CD4-positive, alpha-beta T cell (primary cell): ENCODE results near the gene MECR. TPM values are rescaled to one million over a fixed set of nuclear protein-coding genes. Genes with fewer than 3 reads are reported as not detected.
"Not testable (repeated sequence)": the region's sequence is repeated elsewhere in the genome, so short reads cannot be mapped to it uniquely, and the experiment has no call there.

Experiments
- ATAC-seq: fragments of 200-7000 bp; cut with Tn5 transposase; one replicate; pipeline ENCODE4 v1.10.0; 2022; ENCODE audit warnings: mild to moderate bottlenecking; ENCODE audit not compliant: poor library complexity
- CTCF ChIA-PET: fragments of 350-600 bp; sonication (Branson Sonifier 250); formaldehyde crosslinking; loops from one replicate; lab custom pipeline; 2021; ENCODE audit warnings: antibody characterized with exemption, inconsistent platforms; lab: Charles Lee
- POLR2A ChIA-PET: fragments of 350-600 bp; sonication (Branson Sonifier 250); formaldehyde crosslinking; loops from one replicate; lab custom pipeline; 2021; ENCODE audit warnings: antibody characterized with exemption, inconsistent platforms; lab: Charles Lee
- DNase-seq, 14 experiments: peaks; one replicate each; pipeline ENCODE4 v3.0.0-alpha.2; 2013 to 2020; ENCODE audit warnings: mixed read lengths in 2 of 14
- H3K27ac ChIP-seq, 2 donors: one replicate each; pipeline versions ENCODE4 v1.5.1 to v1.7.0; 2013; ENCODE audit warnings: low read length in 2 of 2, low read depth in 1 of 2, mild to moderate bottlenecking in 1 of 2
- H3K27me3 ChIP-seq, 2 experiments: 1 replicate in 1 of 2; 2 replicates in 1 of 2; pipeline versions ENCODE4 v1.6.1 to v1.7.0; 2013; ENCODE audit warnings: low read length in 2 of 2, control low read depth in 1 of 2, mild to moderate bottlenecking in 1 of 2, moderate library complexity in 1 of 2; ENCODE audit not compliant: insufficient read depth in 2 of 2, control insufficient read depth in 1 of 2
- H3K36me3 ChIP-seq: one replicate; pipeline ENCODE4 v1.6.1; 2013; ENCODE audit warnings: low read length, control low read depth; ENCODE audit not compliant: insufficient read depth
- H3K4me1 ChIP-seq: one replicate; pipeline ENCODE4 v1.6.1; 2013; ENCODE audit warnings: low read length, control low read depth; ENCODE audit not compliant: insufficient read depth
- H3K4me3 ChIP-seq: one replicate; pipeline ENCODE4 v1.5.1; 2013; ENCODE audit warnings: mild to moderate bottlenecking, low read length, moderate library complexity
- H3K9me3 ChIP-seq, 2 experiments: 1 replicate in 1 of 2; 2 replicates in 1 of 2; pipeline versions ENCODE4 v1.6.1 to v1.7.0; 2013; ENCODE audit warnings: low read length in 2 of 2, mild to moderate bottlenecking in 2 of 2, control low read depth in 1 of 2, moderate library complexity in 1 of 2; ENCODE audit not compliant: control insufficient read depth in 1 of 2, insufficient read depth in 1 of 2
- H3K27ac Mint-ChIP-seq: one replicate; pipeline ENCODE4 v1.8.0; 2020; ENCODE audit warnings: mixed read lengths
- H3K27me3 Mint-ChIP-seq: one replicate; pipeline ENCODE4 v1.8.0; 2021; ENCODE audit warnings: mixed read lengths
- H3K36me3 Mint-ChIP-seq: one replicate; pipeline ENCODE4 v1.8.0; 2021; ENCODE audit warnings: low read depth, mixed read lengths
- H3K4me1 Mint-ChIP-seq: one replicate; pipeline ENCODE4 v1.8.0; 2021; ENCODE audit warnings: low read depth, mixed read lengths
- H3K4me3 Mint-ChIP-seq: one replicate; pipeline ENCODE4 v1.8.0; 2020; ENCODE audit warnings: mild to moderate bottlenecking, mixed read lengths
- H3K9me3 Mint-ChIP-seq: one replicate; pipeline ENCODE4 v1.8.0; 2020; ENCODE audit warnings: mixed read lengths
- intact Hi-C, 2 experiments: fragments of 100-400 bp; cut with DNase I in 1 of 2; cut with micrococcal nuclease in 1 of 2; formaldehyde crosslinking; loops; one replicate each; pipeline versions ENCODE4 v1.15.1 to v1.9.0; 2023 to 2025; cut with DNase I, micrococcal nuclease
- total RNA-seq, 174 experiments: library from RNA in 2 of 174; stranded (reverse) in 2 of 174; gene quantifications; one replicate each; pipeline ENCODE4 v1.2.3 and lab custom pipeline; 2021 to 2026
- TF ChIP-seq, protein P1 (sequence below): fragments of 200-600 bp; IDR thresholded peaks from one replicate; pipeline ENCODE4 v1.8.0; 2022; ENCODE audit warnings: antibody characterized with exemption, mild to moderate bottlenecking

Gene MECR
- total RNA-seq, 2 experiments from 2014 or later = 5.5 to 6.6 TPM

DNA sequence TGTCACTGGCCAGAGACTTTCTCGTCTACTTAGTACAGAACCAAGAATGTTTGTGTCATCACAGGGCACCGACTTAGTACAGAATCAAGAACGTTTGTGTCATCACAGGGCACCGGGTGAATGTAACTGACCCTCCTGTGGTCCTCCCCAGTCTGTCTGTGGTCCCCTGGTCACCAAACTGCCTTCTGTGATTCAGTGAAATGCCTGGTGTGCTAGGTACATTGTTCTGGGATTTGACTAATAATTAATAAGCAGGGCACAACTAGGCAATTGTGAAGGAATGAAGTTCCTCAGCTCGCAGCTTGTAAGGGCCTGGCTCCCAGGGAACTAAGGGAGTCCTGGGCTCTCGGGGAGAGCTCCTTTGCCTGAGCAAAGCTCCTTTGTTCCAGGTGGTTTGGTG is 7.2 kb downstream of the MECR start:
- Mint-ChIP-seq H3K9me3 (no peaks in the 10 kb centered on the region), H3K27me3 (no peaks in the 10 kb centered on the region), H3K36me3 (peaks cover 27% of the 10 kb centered on the region), H3K4me3 (no peak overlapping the region), H3K27ac (no peak overlapping the region), H3K4me1 (no peaks in the 10 kb centered on the region)
- H3K36me3 ChIP-seq = peaks cover 8% of the 10 kb centered on the region
- intact Hi-C loops = no loop called here
- no peaks in the 10 kb centered on the region for H3K4me1 ChIP-seq
- ATAC-seq = no peak
- ChIA-PET CTCF (no interaction called here), POLR2A (no interaction called here)
- no peak for DNase-seq
- no peaks in the 10 kb centered on the region for H3K9me3 ChIP-seq
- no peak overlapping the region for H3K4me3 ChIP-seq
- no peaks in the 10 kb centered on the region for H3K27me3 ChIP-seq
- TF ChIP-seq, protein P1, sequence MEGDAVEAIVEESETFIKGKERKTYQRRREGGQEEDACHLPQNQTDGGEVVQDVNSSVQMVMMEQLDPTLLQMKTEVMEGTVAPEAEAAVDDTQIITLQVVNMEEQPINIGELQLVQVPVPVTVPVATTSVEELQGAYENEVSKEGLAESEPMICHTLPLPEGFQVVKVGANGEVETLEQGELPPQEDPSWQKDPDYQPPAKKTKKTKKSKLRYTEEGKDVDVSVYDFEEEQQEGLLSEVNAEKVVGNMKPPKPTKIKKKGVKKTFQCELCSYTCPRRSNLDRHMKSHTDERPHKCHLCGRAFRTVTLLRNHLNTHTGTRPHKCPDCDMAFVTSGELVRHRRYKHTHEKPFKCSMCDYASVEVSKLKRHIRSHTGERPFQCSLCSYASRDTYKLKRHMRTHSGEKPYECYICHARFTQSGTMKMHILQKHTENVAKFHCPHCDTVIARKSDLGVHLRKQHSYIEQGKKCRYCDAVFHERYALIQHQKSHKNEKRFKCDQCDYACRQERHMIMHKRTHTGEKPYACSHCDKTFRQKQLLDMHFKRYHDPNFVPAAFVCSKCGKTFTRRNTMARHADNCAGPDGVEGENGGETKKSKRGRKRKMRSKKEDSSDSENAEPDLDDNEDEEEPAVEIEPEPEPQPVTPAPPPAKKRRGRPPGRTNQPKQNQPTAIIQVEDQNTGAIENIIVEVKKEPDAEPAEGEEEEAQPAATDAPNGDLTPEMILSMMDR = no peak
- H3K27ac ChIP-seq = no peak overlapping the region

DNA sequence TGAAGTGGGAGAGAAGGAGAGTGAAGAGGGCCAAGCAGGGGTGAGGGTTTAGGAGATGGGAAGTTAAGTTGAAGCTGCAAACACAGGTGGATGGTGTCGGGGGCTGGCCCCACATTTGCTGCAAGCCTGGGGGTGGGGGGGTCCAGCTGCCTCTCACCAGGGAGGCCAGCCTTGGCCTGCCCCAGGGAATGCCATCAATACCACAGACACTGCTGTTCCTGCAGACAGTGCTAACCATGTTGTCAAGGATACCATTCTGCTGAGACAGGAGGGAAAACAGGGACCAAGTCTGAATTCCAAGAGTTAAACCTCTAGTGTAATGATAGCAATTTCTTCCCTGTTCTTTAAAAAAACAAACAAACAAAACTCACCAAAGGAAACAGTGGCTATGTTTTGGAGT is 8.0 kb downstream of the MECR start:
- H3K27me3 Mint-ChIP-seq = no peaks in the 10 kb centered on the region
- H3K36me3 ChIP-seq = peaks cover 12% of the 10 kb centered on the region
- H3K4me3 ChIP-seq = no peak overlapping the region
- H3K27ac Mint-ChIP-seq = no peak overlapping the region
- H3K9me3 ChIP-seq = no peaks in the 10 kb centered on the region
- intact Hi-C loops = no loop called here
- no peaks in the 10 kb centered on the region for H3K4me1 ChIP-seq
- no peak for DNase-seq
- H3K4me3 Mint-ChIP-seq = no peak overlapping the region
- ChIA-PET POLR2A (no interaction called here), CTCF (no interaction called here)
- no peaks in the 10 kb centered on the region for H3K4me1 Mint-ChIP-seq
- no peaks in the 10 kb centered on the region for H3K27me3 ChIP-seq
- H3K27ac ChIP-seq = no peak overlapping the region
- ATAC-seq = no peak
- H3K9me3 Mint-ChIP-seq = no peaks in the 10 kb centered on the region
- TF ChIP-seq, protein P1 = no peak
- H3K36me3 Mint-ChIP-seq = peaks cover 27% of the 10 kb centered on the region

DNA sequence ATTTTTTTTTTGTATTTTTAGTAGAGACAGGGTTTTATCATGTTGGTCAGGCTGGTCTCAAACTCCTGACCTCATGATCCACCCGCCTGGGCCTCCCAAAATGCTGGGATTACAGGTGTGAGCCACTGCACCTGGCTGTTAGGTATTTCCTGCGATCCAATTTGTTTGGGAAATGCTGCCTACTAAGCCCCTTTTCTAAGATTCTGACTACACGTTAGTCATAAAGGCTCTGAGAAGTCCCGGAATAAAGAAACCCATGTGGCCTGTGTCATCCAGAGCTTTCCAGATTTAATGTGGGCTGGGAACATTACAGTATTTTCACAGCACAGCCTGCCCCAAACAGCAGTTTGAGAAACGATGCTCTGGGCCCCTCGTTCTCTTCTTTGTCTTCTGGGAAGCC is 8.5 kb downstream of the MECR start:
- intact Hi-C loops, DNase-seq, H3K27me3 Mint-ChIP-seq, H3K27ac ChIP-seq, H3K27ac Mint-ChIP-seq, H3K4me1 Mint-ChIP-seq, H3K9me3 ChIP-seq, ATAC-seq, H3K9me3 Mint-ChIP-seq, H3K4me3 ChIP-seq, CTCF ChIA-PET, H3K4me3 Mint-ChIP-seq, H3K4me1 ChIP-seq, H3K27me3 ChIP-seq: not testable (repeated sequence)
- peaks cover 27% of the 10 kb centered on the region for H3K36me3 Mint-ChIP-seq
- POLR2A ChIA-PET = interaction anchor here (0.9 kb wide), 1 partner anchor 8 kb away, joined by 3 read pairs; no protein-coding TSS in a partner anchor
- H3K36me3 ChIP-seq = peaks cover 12% of the 10 kb centered on the region

DNA sequence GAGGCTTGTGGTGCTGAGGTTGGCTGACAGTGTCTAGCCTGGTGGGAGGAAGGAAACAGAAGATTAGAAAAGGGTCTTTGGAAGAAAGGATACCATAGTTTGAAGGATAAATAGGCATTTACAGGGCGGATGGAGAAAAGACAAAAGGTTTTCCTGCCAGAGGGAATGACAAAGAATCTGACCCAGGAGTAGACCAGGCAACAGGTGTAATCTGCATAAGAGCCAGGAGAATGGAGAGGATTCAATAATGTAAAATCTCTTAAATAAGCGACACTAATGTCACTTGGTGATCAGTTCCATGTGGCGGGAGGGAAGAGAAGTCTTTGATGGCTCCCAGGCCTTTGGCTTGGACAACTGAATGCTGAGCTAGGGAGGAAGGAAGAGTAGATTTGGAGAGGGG is 9.4 kb downstream of the MECR start:
- no peak overlapping the region for H3K4me3 Mint-ChIP-seq
- peaks cover 14% of the 10 kb centered on the region for H3K36me3 ChIP-seq
- no peak overlapping the region for H3K4me3 ChIP-seq
- H3K9me3 ChIP-seq = no peaks in the 10 kb centered on the region
- H3K27me3 Mint-ChIP-seq = no peaks in the 10 kb centered on the region
- no peak overlapping the region for H3K27ac Mint-ChIP-seq
- no peaks in the 10 kb centered on the region for H3K27me3 ChIP-seq
- CTCF ChIA-PET = no interaction called here
- TF ChIP-seq, protein P1 = no peak
- no peaks in the 10 kb centered on the region for H3K4me1 ChIP-seq
- H3K36me3 Mint-ChIP-seq = peaks cover 31% of the 10 kb centered on the region
- intact Hi-C loops = no loop called here
- H3K4me1 Mint-ChIP-seq = no peaks in the 10 kb centered on the region
- POLR2A ChIA-PET = interaction anchor here (0.9 kb wide), 1 partner anchor 9 kb away, joined by 3 read pairs; no protein-coding TSS in a partner anchor
- no peak overlapping the region for H3K27ac ChIP-seq
- ATAC-seq = no peak
- H3K9me3 Mint-ChIP-seq = no peaks in the 10 kb centered on the region
- no peak for DNase-seq
